Daoy (cell line): ENCODE measurements around the gene PTPRM. TPM values are rescaled to one million over a fixed set of nuclear protein-coding genes. Genes with fewer than 3 reads are reported as not detected.

Experiments
- DNase-seq: peaks from one replicate; pipeline ENCODE4 v3.0.0-alpha.2; 2015; ENCODE audit warnings: low read depth
- total RNA-seq: library from RNA; depleted of rRNA; stranded (reverse); fragments of >200 nt; shearing (Covaris generic); gene quantifications from 2 replicates; pipeline ENCODE4 v1.2.3, GENCODE V29; 2014

Gene PTPRM
- total RNA-seq, 1 experiment from 2014 or later: 13.0 TPM

DNA sequence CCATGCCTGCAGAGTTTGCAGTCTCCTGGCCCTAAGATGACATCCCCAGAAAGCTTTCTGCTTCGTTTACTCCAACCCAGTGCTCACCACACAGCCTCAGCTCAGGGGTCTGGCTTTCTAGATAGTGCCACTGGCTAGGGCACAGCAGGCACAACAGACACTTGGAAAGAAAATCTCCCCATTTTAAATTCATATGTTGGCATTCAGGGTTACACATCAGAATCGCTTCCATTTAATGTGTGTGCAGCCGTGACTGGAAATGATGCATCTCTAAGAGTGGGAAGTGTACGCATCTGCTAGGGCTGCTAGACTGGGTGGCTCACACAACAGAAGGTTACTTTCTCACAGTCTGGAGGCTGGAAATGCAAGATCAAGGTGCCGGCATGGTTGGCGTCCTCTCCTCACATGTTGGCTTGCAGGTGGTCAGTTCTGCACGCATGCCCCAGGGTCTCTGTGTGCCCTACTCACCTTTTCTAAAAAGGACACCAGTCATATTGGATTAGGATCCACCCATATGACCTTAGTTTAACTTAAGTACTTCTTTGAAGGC lies 712.7 kb downstream of the PTPRM start:
- DNase-seq: no peak

DNA sequence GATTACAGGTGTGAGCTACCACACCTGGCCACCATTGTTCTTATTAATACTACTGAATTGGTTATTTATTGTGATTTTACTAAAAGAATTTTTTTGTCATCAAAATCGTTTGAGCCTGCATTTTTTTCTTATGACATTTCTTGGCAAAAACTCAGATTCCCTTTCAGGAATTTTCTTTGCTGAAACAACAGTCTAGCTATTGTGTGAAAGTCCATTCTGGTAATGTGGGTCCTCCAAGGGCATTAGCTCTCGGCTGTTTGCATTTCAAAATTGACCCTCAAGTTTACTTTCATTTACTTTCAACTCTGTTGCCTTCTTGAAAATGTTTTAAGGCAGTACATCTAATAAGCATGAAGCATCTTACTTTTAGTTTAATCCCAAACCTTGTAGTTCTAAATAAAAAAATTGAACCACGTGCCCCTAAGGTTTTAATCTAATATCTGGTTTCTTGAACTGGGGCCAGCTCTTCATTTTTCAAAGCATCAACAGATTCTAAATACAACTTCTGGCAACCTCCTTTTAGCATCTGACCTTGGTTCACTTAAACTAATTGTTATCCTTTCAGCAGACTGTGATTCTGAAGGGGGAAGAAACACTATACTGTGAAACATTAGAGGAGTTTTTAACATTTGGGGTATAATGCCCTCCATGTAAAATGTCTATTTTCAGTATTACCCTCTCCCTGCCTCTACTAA lies 716.9 kb downstream of the PTPRM start:
- no peak for DNase-seq

DNA sequence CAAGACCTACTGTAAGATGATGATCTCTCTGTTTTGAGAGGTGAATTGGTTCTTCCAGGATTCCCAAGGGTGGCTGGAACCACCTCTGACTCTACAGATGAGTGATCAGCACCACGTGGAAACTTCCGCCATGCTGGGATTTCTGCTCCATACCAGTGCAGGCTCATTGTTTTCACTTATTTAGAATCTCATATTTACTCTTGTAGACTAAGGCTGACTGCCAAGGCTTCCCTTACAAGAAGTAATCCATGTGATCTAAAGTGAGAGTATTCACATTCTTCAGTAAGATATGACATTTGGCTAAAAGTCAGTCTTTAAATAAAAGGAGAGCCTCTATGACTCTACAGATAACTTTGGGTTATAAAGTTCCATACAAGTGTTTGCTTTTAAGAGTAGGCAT lies 719.2 kb downstream of the PTPRM start:
- DNase-seq: no peak

DNA sequence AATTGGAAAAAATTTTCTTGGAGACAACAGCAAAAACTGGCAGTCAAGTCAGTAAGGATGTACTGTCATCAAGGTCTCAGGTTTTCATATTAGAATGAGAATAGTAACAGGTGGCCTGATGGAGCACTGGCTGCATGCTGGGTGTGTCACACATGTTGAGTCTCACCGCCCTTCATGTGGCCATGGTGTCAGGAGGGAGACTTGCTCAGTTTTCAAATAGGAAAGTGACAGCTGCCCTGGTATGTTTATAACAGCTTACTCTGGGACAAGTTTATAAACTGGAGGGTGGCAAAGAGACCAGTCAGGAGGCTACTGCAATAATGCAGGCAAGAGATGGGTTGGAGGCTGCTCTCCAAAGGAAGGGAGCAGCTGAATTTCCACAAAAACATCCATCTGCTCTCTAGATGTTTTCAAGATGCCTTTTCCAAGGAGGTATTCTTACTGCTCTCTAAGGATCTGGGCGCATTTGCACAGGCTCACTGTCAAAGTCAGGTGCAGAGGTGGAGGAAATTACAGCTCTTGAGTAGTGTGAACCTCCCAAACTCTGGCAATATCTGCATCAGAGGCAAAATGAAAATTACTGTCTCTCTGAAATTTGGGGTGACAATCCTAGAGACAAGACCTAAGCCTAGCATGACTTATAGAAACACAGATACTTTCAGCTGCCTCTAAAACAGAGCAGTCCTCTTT lies 720.2 kb downstream of the PTPRM start:
- no peak for DNase-seq

DNA sequence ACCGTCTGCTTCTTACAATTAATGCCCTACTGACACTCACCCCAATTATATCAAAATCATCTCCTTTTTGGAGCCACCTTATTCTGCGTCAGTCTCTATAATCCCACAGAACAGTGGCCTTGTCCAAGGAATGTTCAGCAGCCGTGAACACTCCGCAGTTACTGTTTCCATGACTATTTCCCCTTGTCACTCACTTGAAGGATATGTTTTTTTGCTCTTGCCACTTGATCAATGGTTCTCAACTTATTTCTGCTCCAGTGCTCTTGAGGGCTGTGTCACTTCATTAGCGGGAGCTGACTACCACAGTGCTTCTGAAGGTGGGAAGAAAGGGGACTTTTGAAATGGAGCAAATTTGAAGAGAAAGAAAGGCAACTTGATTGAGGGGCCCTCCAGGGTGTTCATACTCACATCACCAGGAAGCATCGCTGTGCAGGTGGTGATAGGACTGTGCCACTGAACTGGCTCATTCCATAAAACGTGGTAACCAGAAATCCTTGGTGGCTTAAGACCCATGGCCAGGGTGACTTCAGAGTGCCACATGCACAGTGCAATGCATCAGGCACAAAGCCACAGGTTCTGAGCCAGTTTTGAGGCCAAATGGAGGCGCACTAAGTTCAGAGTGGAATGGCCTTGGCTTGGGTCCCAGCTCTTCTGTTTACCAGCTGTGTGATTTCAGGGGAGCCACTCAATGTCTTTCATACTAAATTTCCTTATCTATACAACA lies 721.5 kb downstream of the PTPRM start:
- no peak for DNase-seq

DNA sequence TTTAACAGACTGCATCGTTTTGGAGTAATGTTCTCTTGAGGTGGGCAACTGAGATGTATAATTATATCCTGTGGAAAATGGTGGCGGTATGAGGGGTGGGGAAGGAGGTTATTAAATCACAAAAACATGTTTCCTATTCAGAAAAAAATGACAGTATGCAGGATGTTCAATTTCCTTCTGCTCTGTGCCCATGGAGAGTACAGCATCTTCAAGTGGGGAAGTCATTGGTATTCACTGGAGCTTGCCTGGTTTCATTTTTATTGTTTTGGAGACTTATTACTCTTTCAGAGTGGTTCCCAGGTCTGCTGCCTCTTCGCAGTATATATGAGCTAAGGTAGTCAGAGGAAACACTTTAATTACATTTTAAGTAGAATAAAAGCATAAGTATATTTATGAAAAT lies 723.3 kb downstream of the PTPRM start:
- DNase-seq: no peak

DNA sequence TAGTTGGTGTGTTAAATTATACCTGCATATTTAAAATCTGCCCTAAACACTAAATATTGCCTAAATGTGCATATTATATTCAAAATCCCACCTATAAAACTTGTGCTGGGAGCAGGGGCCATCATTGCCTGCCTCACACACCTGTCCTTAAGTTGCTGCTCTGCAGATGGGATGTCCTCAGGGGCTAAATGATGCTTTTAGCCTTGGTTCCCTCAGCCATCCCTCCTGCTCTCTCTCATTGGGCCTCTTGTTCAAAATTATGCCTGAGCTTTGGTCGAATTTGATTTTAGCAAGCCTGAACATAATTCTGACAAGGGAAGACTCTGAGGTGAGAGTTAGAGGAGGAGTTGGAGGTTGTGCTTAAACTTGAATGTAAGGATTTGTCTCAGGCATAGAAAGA lies 723.8 kb downstream of the PTPRM start:
- DNase-seq: no peak

DNA sequence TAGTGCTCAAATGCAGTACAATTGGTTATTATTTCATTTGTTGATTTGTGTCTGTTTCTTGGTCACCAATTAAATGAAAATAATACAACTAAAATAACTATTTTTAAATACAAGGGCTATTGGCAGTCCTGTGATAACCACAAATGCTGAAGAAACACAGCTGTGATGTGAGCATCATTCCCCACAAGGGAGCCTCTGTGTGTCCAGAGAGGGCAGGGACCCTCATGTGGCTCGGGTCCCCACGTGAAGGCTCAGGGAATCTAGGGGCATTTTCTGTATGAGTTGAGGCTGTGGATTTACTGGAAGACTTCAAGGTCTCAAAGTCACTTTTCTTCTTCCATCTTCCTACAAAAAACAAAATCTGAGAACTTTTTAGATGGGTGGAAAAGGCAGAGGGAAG lies 726.1 kb downstream of the PTPRM start:
- no peak for DNase-seq

DNA sequence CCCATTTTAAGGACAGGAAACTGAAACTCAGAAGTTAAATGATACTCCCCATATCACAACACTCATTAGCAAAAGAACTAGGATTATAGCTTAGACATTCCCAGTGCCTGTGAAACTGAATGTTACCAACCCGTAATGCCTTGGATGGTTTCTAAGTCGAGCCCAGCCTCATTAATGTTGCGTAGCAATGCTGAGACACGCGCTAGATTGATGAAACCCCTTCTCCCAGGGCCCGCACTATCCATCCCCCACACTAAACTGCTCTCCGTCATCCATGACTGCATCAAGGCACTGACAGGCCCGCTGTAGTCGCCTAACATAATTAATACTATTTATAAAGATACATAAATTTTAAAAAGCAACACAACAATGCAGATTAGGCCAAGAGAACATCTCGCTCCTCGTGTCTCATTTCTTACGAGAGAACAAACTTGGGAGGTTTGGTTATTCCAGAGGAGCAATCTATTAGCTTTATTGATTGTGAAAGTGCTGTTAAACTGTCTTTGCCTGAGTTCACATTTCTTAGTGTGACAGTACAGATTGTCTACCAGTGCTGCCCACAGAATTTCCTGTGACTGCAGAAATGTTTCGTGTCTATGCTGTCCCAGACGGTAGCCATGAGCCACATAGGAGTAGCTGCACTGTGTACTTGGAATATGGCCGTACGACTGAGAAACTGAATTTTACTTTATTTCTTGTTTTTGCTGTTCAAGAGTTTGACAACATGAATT lies 729.9 kb downstream of the PTPRM start:
- no peak for DNase-seq

DNA sequence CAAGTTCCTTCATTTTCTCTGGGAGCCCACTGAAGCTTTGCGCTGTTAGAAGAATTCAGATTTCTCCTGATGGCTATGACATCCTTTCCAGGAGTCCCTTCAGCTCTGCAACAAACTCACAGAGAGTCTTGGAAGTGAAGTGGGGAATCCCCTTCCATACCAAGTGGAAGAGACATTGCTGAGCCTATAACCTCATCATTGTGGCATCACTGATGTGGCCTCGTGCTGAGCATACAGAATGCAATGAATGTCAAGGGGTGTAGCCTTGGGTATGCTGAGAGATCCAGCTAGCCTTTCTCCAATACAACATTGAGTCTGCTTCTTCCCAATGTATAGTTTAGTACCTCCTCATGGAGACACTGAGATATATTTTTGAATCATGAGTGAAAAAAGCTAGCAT lies 731.1 kb downstream of the PTPRM start:
- no peak for DNase-seq

DNA sequence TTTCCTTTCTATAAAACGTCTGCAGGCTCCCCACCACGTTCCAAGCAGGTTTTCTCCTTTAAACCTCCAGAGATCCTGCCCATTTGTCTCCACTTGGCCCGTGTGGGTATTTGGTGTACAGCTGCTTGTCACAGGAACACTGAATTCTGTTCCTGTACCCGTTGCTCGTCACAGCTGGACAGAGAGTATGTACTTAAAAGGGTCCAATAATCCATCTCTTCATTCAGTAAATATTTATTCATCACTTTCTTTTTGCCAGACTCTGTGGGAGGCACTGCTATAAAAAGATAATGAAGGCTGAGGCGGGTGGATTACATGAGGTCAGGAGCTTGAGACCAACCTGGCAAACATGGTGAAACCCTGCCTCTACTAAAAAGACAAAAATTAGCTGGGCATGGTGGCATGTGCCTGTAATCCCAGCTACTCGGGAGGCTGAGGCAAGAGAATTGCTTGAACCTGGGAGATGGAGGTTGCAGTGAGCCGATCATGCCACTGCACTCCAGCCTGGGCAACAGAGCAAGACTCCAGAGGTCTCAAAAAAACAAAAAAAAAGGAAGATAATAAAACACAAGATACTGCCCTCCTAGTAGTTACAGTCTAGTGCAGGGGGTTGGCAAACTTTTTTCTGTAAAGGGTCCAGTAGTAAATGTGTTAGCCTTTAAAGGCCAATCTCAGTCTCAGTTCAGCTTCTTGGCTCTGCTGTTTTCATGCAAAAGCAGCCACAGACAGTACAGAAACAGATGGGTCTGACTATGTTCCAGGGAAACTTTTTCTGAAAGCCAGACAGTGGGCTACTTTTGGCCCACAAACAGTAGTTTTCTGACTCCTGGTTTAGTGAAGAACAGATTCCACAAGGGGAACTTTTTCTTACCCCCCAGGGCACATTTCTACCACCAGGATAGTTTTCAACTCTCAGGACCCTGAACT lies 732.2 kb downstream of the PTPRM start:
- DNase-seq: no peak

DNA sequence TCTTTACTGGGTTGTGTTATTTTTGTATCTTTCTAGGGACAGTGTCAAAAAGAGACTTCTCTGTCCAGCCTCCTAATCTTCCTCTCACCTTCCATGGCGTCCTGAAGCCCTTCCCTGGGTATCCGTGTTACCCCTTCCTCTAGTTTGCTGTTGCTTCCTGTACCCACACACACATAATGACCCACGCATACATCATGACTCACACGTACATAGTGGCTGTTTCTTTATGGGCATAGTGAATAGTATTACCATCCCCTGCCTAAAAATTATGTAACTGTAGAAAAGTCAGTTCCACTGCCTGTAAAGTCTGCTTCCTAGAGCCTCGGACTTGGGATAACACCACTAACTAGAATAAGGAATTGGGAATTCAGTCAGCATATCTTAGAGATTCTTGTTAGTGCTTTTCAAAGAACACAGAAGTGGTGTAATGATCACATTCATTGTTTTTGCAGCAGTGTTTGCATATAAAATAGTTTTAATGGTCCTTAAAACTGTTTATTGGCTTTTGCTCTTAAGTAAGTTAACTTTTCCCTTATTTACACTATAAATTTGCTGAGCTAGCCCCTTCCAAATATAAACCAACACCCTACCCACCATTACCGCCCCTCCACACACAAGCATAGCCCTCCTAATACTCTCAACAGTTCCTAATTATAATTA lies 733.8 kb downstream of the PTPRM start:
- DNase-seq: no peak

DNA sequence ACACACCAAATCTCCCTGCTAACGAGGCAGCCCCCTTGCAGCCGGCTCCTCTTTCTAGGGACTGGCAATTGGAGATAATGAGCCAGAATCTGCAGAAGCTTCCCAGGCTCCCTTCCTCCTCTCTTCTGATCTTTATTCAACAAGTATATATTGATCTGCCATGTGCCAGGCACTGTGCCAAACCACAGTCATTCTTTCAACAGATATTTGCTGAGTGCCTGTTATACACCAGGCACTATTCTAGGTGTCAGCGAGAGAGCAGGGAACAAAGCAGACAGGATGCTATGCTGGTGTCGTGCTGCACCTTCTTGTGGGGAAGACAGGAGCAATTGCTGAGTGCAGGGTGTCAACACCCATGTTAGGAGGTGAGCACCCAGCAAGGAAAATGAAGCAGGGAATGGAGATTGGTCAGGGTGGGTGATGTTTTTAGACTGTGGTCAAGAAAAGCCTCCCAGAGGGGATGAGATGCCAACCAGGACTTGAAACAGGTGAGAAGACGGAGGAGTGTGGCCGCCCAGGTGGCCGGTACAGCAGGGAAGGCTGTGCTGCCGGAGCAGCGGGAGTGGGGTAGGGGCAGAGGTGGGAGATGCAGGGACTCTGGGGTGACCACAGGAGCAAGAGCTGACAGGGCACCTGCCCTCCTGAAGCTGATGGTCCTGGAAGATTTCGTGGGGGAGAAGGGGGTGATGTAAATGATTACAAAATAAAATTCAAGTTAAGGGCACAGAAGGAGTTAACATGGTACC lies 734.5 kb downstream of the PTPRM start:
- DNase-seq: no peak

DNA sequence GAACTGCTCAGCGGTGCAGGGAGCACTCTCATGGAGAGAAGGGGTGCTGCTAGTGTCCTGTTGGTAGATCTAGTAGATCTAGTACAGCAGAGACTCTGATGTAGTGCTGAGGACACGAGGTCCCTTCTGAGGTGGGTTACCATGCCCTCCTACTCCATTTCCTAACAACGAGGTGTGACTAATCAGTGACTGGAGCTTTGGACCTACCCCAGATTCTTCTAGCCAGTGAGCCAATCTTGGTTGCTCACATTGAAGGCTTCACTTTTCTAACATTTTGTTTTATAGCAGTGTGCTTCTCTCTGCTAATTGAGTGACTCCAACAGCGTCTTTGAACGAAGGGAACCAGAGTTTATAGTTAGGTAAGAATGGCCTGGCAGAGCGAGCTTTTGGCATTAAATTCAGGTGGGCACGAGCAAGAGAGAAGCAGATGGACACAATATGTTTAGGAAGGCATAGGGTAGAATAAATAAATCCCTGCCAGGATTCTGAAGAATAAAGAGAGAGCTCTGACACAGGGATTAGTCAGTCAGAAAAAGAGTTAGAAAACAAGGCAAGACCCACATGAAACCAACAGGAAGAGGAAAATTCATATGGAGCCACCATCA lies 736.1 kb downstream of the PTPRM start:
- no peak for DNase-seq

DNA sequence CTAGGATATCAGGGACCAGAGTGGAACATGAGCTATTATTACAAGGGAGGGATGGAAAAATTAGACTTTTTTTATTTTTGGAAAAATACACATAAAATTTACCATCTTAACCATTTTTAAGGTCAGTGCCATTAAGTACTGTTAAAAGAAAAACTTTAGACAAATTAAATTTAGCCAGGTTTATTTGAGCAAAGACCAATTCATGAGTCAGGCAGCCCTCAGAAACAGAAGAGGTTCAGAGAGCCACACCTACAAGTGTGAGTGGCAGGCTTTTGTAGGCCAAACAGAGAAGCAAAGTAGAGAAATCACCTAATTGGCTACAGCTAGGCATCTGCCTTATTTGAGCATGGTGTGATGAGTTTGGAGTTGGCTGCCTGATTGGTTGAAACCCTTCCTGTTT lies 740.8 kb downstream of the PTPRM start:
- no peak for DNase-seq

DNA sequence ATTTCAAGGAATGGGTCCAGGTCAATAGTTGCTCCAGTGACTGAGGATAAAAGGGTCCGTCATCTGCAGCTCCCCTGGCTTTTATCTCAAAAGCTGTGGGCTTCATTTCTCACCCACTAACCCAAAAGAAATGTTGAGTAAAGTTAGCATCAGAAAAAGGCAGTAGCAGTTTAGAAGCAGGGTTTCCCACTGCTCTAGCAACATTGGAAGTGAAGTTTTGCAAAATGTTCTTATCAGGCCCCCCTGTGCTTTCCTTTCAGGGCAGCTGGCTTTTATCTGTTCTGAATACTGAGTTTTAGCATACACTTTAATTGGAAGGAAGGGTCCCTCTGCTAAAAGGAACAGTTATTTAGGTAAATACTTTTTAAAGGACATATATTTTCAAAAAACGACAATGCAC lies 745.9 kb downstream of the PTPRM start:
- no peak for DNase-seq

DNA sequence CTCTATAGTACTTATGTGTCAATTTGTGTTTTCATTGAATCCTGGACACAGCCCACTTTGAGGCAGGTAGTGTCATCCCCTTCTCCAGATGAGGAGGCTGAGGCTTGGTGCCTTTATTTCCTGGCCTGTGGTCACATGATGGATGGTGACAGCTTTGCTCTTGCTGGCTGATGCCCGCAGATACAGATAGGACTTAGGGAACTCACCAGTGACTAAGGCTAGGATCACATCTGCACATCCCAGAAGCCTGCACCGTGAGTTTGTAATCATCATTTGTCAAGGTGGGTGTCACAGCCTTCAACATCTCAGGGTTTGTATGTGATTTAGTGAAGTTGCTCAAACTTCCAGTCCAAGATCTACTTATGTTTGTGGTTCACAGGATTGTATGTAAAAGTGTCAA lies 747.0 kb downstream of the PTPRM start:
- no peak for DNase-seq

DNA sequence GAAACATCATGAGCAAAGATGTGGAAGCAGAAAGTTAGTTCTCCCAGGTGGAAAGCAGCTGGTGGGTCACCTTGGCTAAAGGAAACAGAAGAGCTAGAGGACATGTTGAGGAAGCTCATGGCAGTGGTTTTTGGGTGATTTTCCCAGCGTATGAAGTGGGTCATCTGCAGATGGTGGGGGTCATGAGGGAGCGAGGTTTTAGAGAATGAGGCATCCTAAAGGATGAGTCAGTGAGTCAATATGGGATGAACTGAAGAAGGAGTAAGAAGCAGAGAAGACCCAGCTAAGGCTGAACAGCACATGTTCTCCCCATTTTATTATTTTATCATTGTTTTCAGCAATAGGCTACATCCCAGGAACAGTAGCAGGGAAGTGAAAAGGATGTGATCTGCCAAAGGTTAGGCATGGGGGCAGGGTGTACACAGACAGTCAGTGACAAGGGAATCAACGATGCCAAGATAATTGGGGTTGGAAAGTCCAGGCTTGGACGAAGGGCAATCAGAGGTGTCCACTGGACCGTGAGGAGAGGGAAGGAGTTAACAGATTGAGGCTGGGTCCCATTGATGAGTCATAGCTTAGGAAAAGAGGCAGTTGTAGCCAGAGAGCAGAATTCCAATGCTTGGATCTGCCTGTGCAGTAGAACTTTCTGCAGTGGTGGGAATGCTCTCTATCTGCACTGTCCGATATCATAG lies 752.8 kb downstream of the PTPRM start:
- DNase-seq: no peak

DNA sequence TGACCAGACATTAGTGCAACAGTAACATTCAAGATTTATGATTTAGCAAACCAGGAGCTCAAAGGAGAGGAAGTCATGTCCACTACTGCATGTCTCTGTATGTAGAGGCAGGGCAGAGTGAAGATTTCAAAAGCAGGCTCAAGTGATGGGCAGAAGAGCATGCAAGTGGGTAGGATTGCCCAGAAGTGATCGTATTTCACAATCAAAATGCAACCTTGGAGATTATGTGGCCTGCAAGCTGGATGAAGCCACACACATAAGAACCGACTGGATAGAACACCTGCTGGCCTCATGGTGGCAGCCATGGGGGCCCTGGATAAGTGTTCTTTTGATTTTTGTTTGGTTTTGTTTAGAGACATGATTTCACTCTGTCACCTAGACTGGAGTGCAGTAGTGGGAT lies 755.4 kb downstream of the PTPRM start:
- DNase-seq: no peak
